Posterior cingulate gyrus (tissue), 11 donors: ENCODE data around the gene GPR101.
"Not testable (repeated sequence)": the region's sequence is repeated elsewhere in the genome, so short reads cannot be mapped to it uniquely, and the experiment has no call there.

Experiments
- DNase-seq, 10 donors: peaks; one replicate each; pipeline versions ENCODE4 v3.0.0 to v3.0.0-alpha.2; 2020 to 2021; ENCODE audit warnings: mixed read lengths in 3 of 10
- intact Hi-C: fragments of 100-400 bp; cut with DNase I; formaldehyde crosslinking; loops from one replicate; pipeline ENCODE4 v1.15.1; 2023

Gene GPR101

DNA sequence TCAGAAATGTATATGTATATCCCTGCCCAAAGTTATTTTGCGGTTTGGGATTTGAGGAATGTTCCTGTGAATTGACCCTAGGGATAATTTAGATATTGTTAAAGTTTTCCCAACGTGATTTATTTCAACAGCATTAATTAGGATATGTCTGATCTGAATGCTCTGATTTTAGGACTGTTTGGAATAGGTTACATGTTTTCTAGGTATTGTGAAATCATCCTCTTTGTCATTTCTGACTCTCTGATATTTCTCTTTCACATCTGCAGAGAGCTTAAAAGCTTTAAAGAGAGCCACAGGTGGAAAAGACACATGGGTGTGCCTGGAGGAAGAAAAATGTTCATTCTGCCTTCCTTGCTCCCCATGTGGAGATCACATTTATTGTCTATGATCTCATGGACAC is 5.1 kb downstream of the GPR101 start:
- intact Hi-C loops, result no loop called here
- no peak for DNase-seq

DNA sequence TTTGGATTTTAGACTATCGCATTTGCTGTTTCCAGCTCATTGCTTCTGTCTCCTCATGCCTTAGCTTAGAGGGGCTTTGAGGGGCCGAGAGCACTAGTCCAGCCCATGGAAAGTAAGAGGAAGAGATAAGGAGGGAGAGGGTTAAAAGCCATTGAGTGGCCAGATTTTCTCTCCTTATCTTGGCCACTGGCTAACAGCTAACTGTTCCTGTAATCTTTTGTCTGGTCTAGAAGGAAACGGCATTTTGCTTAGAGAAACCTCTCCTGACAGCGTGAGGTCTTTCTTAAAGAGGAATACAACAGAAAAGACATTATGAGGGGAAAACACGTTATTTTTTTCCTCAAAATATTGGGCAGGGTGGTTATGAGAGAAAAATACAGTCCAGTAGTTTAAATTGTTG is 7.9 kb downstream of the GPR101 start:
- DNase-seq, result no peak
- intact Hi-C loops, result no loop called here

GRCh38 chrX:137000236-137000635 is 33.6 kb downstream of the GPR101 start:
- DNase-seq, intact Hi-C loops: not testable (repeated sequence)

- intact Hi-C loops, result no loop called here
- DNase-seq, result no peak
These were observed 34.8 kb downstream of the GPR101 start for GRCh38 chrX:136999024-136999423.
